ENCODE results near the gene DHRS7B. TPM values are rescaled to one million over a fixed set of nuclear protein-coding genes. Genes with fewer than 3 reads are reported as not detected.
A peak's percentile ranks its signal among the peaks of the same experiment; 100 is the strongest.

Gene DHRS7B
- total and polyA plus RNA-seq, 9 of the 15 experiments (the other 6 are each of a cell fraction or from before 2014, with no cell fraction given): 8.0 to 30.7 (median 14.8) TPM

- TF ChIP-seq TRIM25 (IDR thresholded peaks at IDR 0.05; ENCODE audit: borderline replicate concordance) (no peak), THRA (IDR thresholded peaks at IDR 0.05) (no peak), RBM34 (IDR thresholded peaks at IDR 0.05; ENCODE audit: borderline replicate concordance, insufficient read depth, low read length) (no peak)
Measured at GRCh38 chr17:21209511-21210175, 82.9 kb downstream of the DHRS7B start (continued).

- WGBS (ENCODE audit: insufficient coverage, low coverage, missing lambda C conversion rate): 81% methylated on average over 12 of the region's 15 CpGs
- intact Hi-C loops (cut with micrococcal nuclease) (no loop called here), in situ Hi-C loops (cut with MboI) (no loop called here)
- Histone ChIP-seq H3K27me3 (ENCODE audit: control insufficient read depth in 2 of 2, insufficient read depth in 2 of 2, low read length in 2 of 2) (no peaks in the 10 kb centered on the region), H3K9me3 (replicated peaks; ENCODE audit: control insufficient read depth, insufficient read depth, low read depth, low read length) (no peaks in the 10 kb centered on the region), H3K4me2 (ENCODE audit: insufficient read depth, low read length) (no peak overlapping the region), H3K9ac (ENCODE audit: insufficient read depth in 1 of 2, low read depth in 2 of 2, low read length in 2 of 2) (no peak overlapping the region; a peak in 1 of 4 replicates), H3K79me2 (ENCODE audit: control insufficient read depth, insufficient read depth, low read length) (peaks cover 91% of the 10 kb centered on the region), H3K27ac (ENCODE audit: extremely low read depth, low read depth, low read length) (no peak overlapping the region), H3K4me3 (no peak overlapping the region), H4K20me1 (replicated peaks; ENCODE audit: control insufficient read depth, insufficient read depth, low read length) (peaks cover 15% of the 10 kb centered on the region), H3K9me1 (ENCODE audit: control insufficient read depth, insufficient read depth, low read length) (no peaks in the 10 kb centered on the region), H3K36me3 (ENCODE audit: control insufficient read depth, insufficient read depth, low read length) (peaks cover 50% of the 10 kb centered on the region; the same call in 2 of the 3 replicates), H2AFZ (ENCODE audit: low read depth, low read length) (no peak overlapping the region), H3K4me1 (replicated peaks in 1 of 2; ENCODE audit: control insufficient read depth in 2 of 2, insufficient read depth in 2 of 2, low read length in 2 of 2) (peaks cover 15 to 16% of the 10 kb centered on the region in 2 experiments; a peak in 4 of 5 replicates)
- ATAC-seq: no peak
- no peak for FAIRE-seq
- no TSS peak for BruUV-seq (replicated peaks)
- ChIA-PET CTCF (ENCODE audit: low intra/inter-chr PET ratio) (no interaction called here), POLR2A (interaction anchor here (1.0 to 5.1 kb wide), 3 partner anchors 10 to 16 kb away, joined by 3 to 22 read pairs (median 6); no protein-coding TSS in a partner anchor)
- no peak for DNase-seq (ENCODE audit: extremely low read depth in 1 of 4, low spot score in 3 of 4)
- TF ChIP-seq SUPT5H (IDR thresholded peaks at IDR 0.05) (no peak), ZBTB33 (CRISPR knock-in tag; IDR thresholded peaks at IDR 0.05) (peak; percentile 32; the same call in 1 of the 2 replicates), ZNF174 (CRISPR knock-in tag; IDR thresholded peaks at IDR 0.05) (no peak), BRF1 (IDR thresholded peaks at IDR 0.05; ENCODE audit: borderline replicate concordance, extremely low read depth, insufficient read length) (no peak), GATAD2A (IDR thresholded peaks at IDR 0.05) (no peak), NRF1 (conservative IDR thresholded peaks at IDR 0.05 in 1 of 2, IDR thresholded peaks at IDR 0.05 in 1 of 2) (no peak), ZBTB12 (CRISPR knock-in tag; IDR thresholded peaks at IDR 0.05) (no peak), ATF1 (CRISPR knock-in tag; IDR thresholded peaks at IDR 0.05) (no peak), ATF1 (tag; IDR thresholded peaks at IDR 0.05) (no peak)
Measured at GRCh38 chr17:21210411-21211076, 83.8 kb downstream of the DHRS7B start.
